Stomach (tissue), 9 donors: ENCODE measurements around the gene TMPRSS11E. TPM values are rescaled to one million over a fixed set of nuclear protein-coding genes. Genes with fewer than 3 reads are reported as not detected.

ENCODE experiments used
- DNase-seq, 2 donors: peaks; one replicate each; pipeline versions ENCODE4 v3.0.0 to v3.0.0-alpha.2; 2013 to 2019
- H3K27ac ChIP-seq, 5 donors: fragments of 200-600 bp in 4 of 5; sonication (generic) in 4 of 5; one replicate each; pipeline ENCODE4 v1.5.1; 2013 to 2019; ENCODE audit warnings: mild to moderate bottlenecking in 1 of 5, moderate library complexity in 1 of 5
- H3K27me3 ChIP-seq, 3 donors: fragments of 200-600 bp; sonication (generic); one replicate each; pipeline ENCODE4 v1.5.1; 2017 to 2019; ENCODE audit warnings: mixed run types in 1 of 3
- H3K36me3 ChIP-seq, 4 donors: fragments of 200-600 bp; sonication (generic); 1 replicate in 3 of 4; 2 replicates in 1 of 4; pipeline ENCODE4 v1.5.1; 2016 to 2019
- H3K4me1 ChIP-seq, 4 donors: fragments of 200-600 bp; sonication (generic); one replicate each; pipeline ENCODE4 v1.5.1; 2016 to 2019
- H3K4me3 ChIP-seq, 4 donors: fragments of 200-600 bp; sonication (generic) in 3 of 4; one replicate each; pipeline ENCODE4 v1.5.1; 2016 to 2019; ENCODE audit warnings: mild to moderate bottlenecking in 1 of 4
- H3K9me3 ChIP-seq, 4 donors: fragments of 200-600 bp; sonication (generic); one replicate each; pipeline ENCODE4 v1.5.1; 2016 to 2019
- EP300 ChIP-seq: sonication (generic); formaldehyde crosslinking; IDR thresholded peaks from one replicate; pipeline ENCODE4 v1.6.1; 2017; ENCODE audit warnings: antibody characterized with exemption
- POLR2A ChIP-seq, 4 donors: fragments of 450-650 bp; IDR thresholded peaks; one replicate each; pipeline ENCODE4 v1.6.1; 2016; ENCODE audit warnings: antibody characterized with exemption in 4 of 4, control low read depth in 2 of 4, mild to moderate bottlenecking in 1 of 4, moderate library complexity in 1 of 4
- POLR2AphosphoS5 ChIP-seq, 3 donors: sonication (generic); formaldehyde crosslinking; IDR thresholded peaks; one replicate each; pipeline ENCODE4 v1.6.1; 2016; ENCODE audit warnings: antibody characterized with exemption in 3 of 3
- WGBS, 5 donors: extraction: QIAGEN DNeasy Blood & Tissue Kit in 3 of 5; methylation state at CpG; one replicate each; pipeline versions ENCODE4 v1.1.5 to v1.1.7; 2013 to 2018; 5-methylcytosine and 5-hydroxymethylcytosine counted together
- intact Hi-C: fragments of 100-400 bp; cut with DNase I; formaldehyde crosslinking; loops from one replicate; pipeline ENCODE4 v1.15.1; 2023; ENCODE audit warnings: low total_unique reads
- polyA plus RNA-seq, 3 donors: library from polyadenylated mRNA; stranded (reverse); fragments of 200-250 nt; gene quantifications; one replicate each; pipeline ENCODE4 v1.2.3, GENCODE V29; 2013
- total RNA-seq, 5 donors: library from RNA; depleted of rRNA; stranded (reverse); fragments of >200 nt; gene quantifications; one replicate each; pipeline versions ENCODE4 v1.1.0 to v1.2.3, GENCODE V29; 2014 to 2016
- TF ChIP-seq, protein P1 (sequence below), 7 experiments: fragments of 450-650 bp in 4 of 7; fragments of 200-600 bp in 3 of 7; sonication (generic) in 3 of 7; IDR thresholded peaks; one replicate each; pipeline ENCODE4 v1.5.1; 2016 to 2019; ENCODE audit warnings: antibody characterized with exemption in 7 of 7, control low read depth in 2 of 7, mild to moderate bottlenecking in 1 of 7
- donor health status: healthy with polysubstance abuse.
- donor health status: Bipolar disorder and iron deficiency.
- donor health status: healthy.

Gene TMPRSS11E
- total and polyA plus RNA-seq, 8 donors: 0.31 to 49.9 (median 0.37) TPM; not detected in 5

GRCh38 chr4:68416591-68416990 lies 30.7 kb upstream of the TMPRSS11E start:
- Histone ChIP-seq H3K27ac (no peak overlapping the region), H3K27me3 (no peaks in the 10 kb centered on the region), H3K4me3 (no peak overlapping the region), H3K36me3 (no peaks in the 10 kb centered on the region), H3K9me3 (peaks cover 0 to 13% (median 8%) of the 10 kb centered on the region in 4 donors), H3K4me1 (no peaks in the 10 kb centered on the region)
- WGBS, 5 donors: 60 to 94% (median 81%) methylated on average over 3 of the region's 3 CpGs
- TF ChIP-seq EP300 (no peak), POLR2AphosphoS5 (IDR thresholded peaks at IDR 0.05) (no peak), POLR2A (IDR thresholded peaks at IDR 0.05) (no peak)
- TF ChIP-seq, protein P1, sequence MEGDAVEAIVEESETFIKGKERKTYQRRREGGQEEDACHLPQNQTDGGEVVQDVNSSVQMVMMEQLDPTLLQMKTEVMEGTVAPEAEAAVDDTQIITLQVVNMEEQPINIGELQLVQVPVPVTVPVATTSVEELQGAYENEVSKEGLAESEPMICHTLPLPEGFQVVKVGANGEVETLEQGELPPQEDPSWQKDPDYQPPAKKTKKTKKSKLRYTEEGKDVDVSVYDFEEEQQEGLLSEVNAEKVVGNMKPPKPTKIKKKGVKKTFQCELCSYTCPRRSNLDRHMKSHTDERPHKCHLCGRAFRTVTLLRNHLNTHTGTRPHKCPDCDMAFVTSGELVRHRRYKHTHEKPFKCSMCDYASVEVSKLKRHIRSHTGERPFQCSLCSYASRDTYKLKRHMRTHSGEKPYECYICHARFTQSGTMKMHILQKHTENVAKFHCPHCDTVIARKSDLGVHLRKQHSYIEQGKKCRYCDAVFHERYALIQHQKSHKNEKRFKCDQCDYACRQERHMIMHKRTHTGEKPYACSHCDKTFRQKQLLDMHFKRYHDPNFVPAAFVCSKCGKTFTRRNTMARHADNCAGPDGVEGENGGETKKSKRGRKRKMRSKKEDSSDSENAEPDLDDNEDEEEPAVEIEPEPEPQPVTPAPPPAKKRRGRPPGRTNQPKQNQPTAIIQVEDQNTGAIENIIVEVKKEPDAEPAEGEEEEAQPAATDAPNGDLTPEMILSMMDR (IDR thresholded peaks at IDR 0.05): no peak
- intact Hi-C loops: no loop called here
- no peak for DNase-seq

DNA sequence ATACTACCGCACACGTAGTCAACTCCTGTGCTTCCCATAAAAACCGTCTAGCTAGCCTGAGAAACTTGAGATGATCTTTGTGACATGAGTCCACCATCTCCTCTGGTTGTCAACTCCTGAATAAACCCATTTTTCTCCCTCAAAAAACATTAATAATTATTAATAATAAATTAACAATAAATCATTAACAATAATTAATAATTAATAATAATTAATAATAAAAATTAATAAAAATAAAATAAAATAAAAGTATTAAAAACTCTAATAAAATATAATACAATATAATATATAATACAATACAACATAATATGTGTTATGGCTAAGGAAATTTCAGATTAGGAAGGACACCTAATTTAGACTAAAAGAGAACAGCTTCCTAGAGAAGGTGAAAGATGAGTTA lies 20.7 kb upstream of the TMPRSS11E start:
- no peak for DNase-seq
- no peak for TF ChIP-seq EP300
- no peak for TF ChIP-seq POLR2A (IDR thresholded peaks at IDR 0.05)
- no peak for TF ChIP-seq POLR2AphosphoS5 (IDR thresholded peaks at IDR 0.05)
- TF ChIP-seq, protein P1 (IDR thresholded peaks at IDR 0.05): no peak
- H3K9me3 ChIP-seq: no peaks in the 10 kb centered on the region
- H3K4me3 ChIP-seq: no peak overlapping the region
- intact Hi-C loops: no loop called here
- H3K27me3 ChIP-seq: no peaks in the 10 kb centered on the region
- H3K27ac ChIP-seq: no peak overlapping the region
- 79 to 94% (median 88%) methylated on average over 3 of the region's 3 CpGs for WGBS, 5 donors
- no peaks in the 10 kb centered on the region for H3K4me1 ChIP-seq
- no peaks in the 10 kb centered on the region for H3K36me3 ChIP-seq

DNA sequence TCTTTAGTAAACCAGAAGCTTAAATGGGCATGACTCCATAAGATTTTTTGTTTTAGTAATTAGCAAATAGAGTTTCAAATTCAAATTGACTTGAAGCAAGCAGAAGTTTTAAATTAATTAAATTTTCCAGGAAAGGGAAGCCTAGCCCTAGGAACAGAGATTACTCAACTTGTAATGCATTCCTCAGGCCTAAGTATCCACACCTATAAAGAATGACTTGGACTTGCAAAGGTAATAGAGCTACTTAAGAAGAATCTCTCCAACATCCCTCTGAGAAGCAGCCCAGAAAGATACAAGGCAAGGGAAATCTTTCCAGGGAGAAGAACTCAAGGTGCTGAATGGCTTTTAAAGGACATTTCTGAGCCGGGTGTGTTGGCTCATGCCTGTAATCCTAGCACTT lies 16.9 kb upstream of the TMPRSS11E start:
- H3K4me3 ChIP-seq: no peak overlapping the region
- TF ChIP-seq POLR2AphosphoS5 (IDR thresholded peaks at IDR 0.05): no peak
- no peak for TF ChIP-seq POLR2A (IDR thresholded peaks at IDR 0.05)
- TF ChIP-seq, protein P1 (IDR thresholded peaks at IDR 0.05): no peak
- no peak for TF ChIP-seq EP300
- 85 to 93% (median 91%) methylated on average over 1 of the region's 1 CpG for WGBS, 5 donors
- H3K27ac ChIP-seq: no peak overlapping the region
- no peaks in the 10 kb centered on the region for H3K27me3 ChIP-seq
- no peaks in the 10 kb centered on the region for H3K4me1 ChIP-seq
- no peak for DNase-seq
- H3K9me3 ChIP-seq: no peaks in the 10 kb centered on the region
- intact Hi-C loops: no loop called here
- no peaks in the 10 kb centered on the region for H3K36me3 ChIP-seq

GRCh38 chr4:68432320-68432719 lies 14.9 kb upstream of the TMPRSS11E start:
- no peak for DNase-seq
- no peaks in the 10 kb centered on the region for H3K4me1 ChIP-seq
- TF ChIP-seq POLR2A (IDR thresholded peaks at IDR 0.05) (no peak), POLR2AphosphoS5 (IDR thresholded peaks at IDR 0.05) (no peak), EP300 (no peak)
- TF ChIP-seq, protein P1 (IDR thresholded peaks at IDR 0.05): no peak
- no peak overlapping the region for H3K4me3 ChIP-seq
- no peaks in the 10 kb centered on the region for H3K9me3 ChIP-seq
- H3K27ac ChIP-seq: no peak overlapping the region
- intact Hi-C loops: no loop called here
- H3K36me3 ChIP-seq: no peaks in the 10 kb centered on the region
- H3K27me3 ChIP-seq: no peaks in the 10 kb centered on the region
